Esophagus squamous epithelium (tissue), 5 donors: Measurements from ENCODE around the gene KCTD1. TPM values are rescaled to one million over a fixed set of nuclear protein-coding genes. Genes with fewer than 3 reads are reported as not detected.

ENCODE experiments used
- DNase-seq: peaks from one replicate; lab custom pipeline; 2025; lab: John Stamatoyannopoulos, UW
- H3K27ac ChIP-seq, 4 donors: fragments of 200-600 bp; sonication (generic); one replicate each; pipeline ENCODE4 v1.5.1; 2016 to 2019; ENCODE audit warnings: mild to moderate bottlenecking in 1 of 4
- H3K27me3 ChIP-seq, 4 donors: fragments of 200-600 bp; sonication (generic); 1 replicate in 3 of 4; 2 replicates in 1 of 4; pipeline versions ENCODE4 v1.5.1 to v1.6.0; 2017 to 2021; ENCODE audit warnings: antibody characterized with exemption in 1 of 4
- H3K36me3 ChIP-seq, 3 donors: fragments of 200-600 bp; sonication (generic); one replicate each; pipeline ENCODE4 v1.5.1; 2016 to 2019
- H3K4me1 ChIP-seq, 3 donors: fragments of 200-600 bp; sonication (generic); one replicate each; pipeline ENCODE4 v1.5.1; 2017 to 2019
- H3K4me3 ChIP-seq, 4 donors: fragments of 200-600 bp; sonication (generic); 1 replicate in 3 of 4; 2 replicates in 1 of 4; pipeline ENCODE4 v1.5.1; 2016 to 2019; ENCODE audit warnings: mild to moderate bottlenecking in 2 of 4, moderate library complexity in 1 of 4
- H3K9me3 ChIP-seq, 3 donors: fragments of 200-600 bp; sonication (generic); one replicate each; pipeline ENCODE4 v1.5.1; 2016 to 2019
- CTCF ChIP-seq, 6 experiments: fragments of 450-650 bp in 4 of 6; fragments of 200-600 bp in 2 of 6; sonication (generic) in 2 of 6; IDR thresholded peaks; one replicate each; pipeline ENCODE4 v1.5.1; 2016 to 2019; ENCODE audit warnings: antibody characterized with exemption in 6 of 6, mild to moderate bottlenecking in 4 of 6, moderate library complexity in 4 of 6
- POLR2A ChIP-seq, 4 donors: fragments of 450-650 bp; IDR thresholded peaks; one replicate each; pipeline ENCODE4 v1.6.1; 2017; ENCODE audit warnings: antibody characterized with exemption in 4 of 4, mild to moderate bottlenecking in 4 of 4, moderate library complexity in 3 of 4
- WGBS, 2 donors: methylation state at CpG; one replicate each; pipeline ENCODE4 v1.1.5; 2018; 5-methylcytosine and 5-hydroxymethylcytosine counted together
- intact Hi-C: fragments of 100-400 bp; cut with DNase I; formaldehyde crosslinking; loops from one replicate; pipeline ENCODE4 v1.15.0; 2022
- total RNA-seq, 4 donors: library from RNA; depleted of rRNA; stranded (reverse); fragments of >200 nt; gene quantifications; one replicate each; pipeline ENCODE4 v1.1.0, GENCODE V29; 2016
- donor health status: DM: yes; HTN: yes; CAD: no.

KCTD1 gene
- total RNA-seq, 4 donors from 2014 or later = 46.0 to 67.1 (median 56.6) TPM

- no peak overlapping the region for H3K27ac ChIP-seq
- intact Hi-C loops = no loop called here
- TF ChIP-seq CTCF (IDR thresholded peaks at IDR 0.05) (no peak), POLR2A (IDR thresholded peaks at IDR 0.05) (no peak)
- H3K27me3 ChIP-seq = no peaks in the 10 kb centered on the region
- H3K4me1 ChIP-seq = peaks cover 0 to 11% (median 0%) of the 10 kb centered on the region in 3 donors
- H3K4me3 ChIP-seq = no peak overlapping the region
- peaks cover 0 to 12% (median 0%) of the 10 kb centered on the region in 3 donors for H3K36me3 ChIP-seq
- DNase-seq = no peak
- 75 to 81% methylated on average over 3 of the region's 3 CpGs for WGBS, 2 donors
- no peaks in the 10 kb centered on the region for H3K9me3 ChIP-seq
Observed at GRCh38 chr18:26510337-26510736, 38.0 kb downstream of the KCTD1 start.

DNA sequence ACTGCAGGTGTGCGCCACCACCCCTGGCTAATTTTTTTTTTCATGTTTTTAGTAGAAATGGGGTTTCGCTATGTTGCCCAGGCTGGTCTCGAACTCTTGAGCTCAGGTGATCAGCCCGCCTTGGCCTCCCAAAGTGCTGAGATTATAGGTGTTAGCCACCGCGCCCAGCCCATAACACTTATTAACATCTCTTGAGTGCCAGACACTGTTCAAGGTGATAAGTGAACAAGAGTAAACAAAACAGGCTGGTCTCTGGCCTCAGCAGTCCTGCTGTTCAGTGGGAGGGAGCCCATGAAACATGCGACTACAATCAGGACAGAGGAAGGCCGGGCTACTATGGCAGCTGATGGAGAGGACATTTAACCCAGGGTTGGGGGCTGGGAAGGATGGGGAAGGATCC is 42.3 kb downstream of the KCTD1 start:
- no peak for DNase-seq
- Histone ChIP-seq H3K36me3 (peaks cover 0 to 9% (median 0%) of the 10 kb centered on the region in 3 donors), H3K27ac (no peak overlapping the region), H3K9me3 (no peaks in the 10 kb centered on the region), H3K4me1 (peaks cover 0 to 37% (median 0%) of the 10 kb centered on the region in 3 donors), H3K27me3 (no peaks in the 10 kb centered on the region), H3K4me3 (no peak overlapping the region)
- TF ChIP-seq CTCF (IDR thresholded peaks at IDR 0.05) = no peak
- intact Hi-C loops = no loop called here
- WGBS, 2 donors = 85 to 100% methylated on average over 4 to 8 of the region's 8 CpGs

DNA sequence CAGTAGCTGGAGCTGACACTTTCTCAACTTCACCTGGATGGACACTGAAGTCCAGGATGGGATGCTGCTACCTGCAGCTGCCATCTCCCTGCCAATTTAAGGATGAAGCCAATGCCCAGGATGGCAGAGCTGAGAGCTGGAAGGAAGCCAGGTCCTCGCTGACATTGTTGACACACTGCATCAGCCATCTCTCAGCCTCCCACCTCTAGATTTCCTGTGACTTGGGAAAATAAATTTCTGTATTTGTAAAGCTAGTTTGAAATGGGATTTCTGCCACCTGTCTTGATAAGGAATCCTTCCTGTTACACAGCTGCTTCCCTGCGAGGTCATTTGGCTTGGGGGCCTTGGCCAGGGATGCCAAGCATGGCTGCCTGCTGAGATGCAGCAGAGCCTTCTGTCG is 43.5 kb downstream of the KCTD1 start:
- Histone ChIP-seq H3K4me1 (peaks cover 0 to 31% (median 0%) of the 10 kb centered on the region in 3 donors), H3K4me3 (no peak overlapping the region), H3K36me3 (peaks cover 0 to 21% (median 0%) of the 10 kb centered on the region in 3 donors), H3K9me3 (no peaks in the 10 kb centered on the region), H3K27me3 (no peaks in the 10 kb centered on the region), H3K27ac (no peak overlapping the region)
- no peak for DNase-seq
- TF ChIP-seq POLR2A (IDR thresholded peaks at IDR 0.05) (no peak), CTCF (IDR thresholded peaks at IDR 0.05) (no peak)
- intact Hi-C loops = no loop called here
- WGBS, 2 donors = 66% methylated on average over 3 of the region's 3 CpGs

DNA sequence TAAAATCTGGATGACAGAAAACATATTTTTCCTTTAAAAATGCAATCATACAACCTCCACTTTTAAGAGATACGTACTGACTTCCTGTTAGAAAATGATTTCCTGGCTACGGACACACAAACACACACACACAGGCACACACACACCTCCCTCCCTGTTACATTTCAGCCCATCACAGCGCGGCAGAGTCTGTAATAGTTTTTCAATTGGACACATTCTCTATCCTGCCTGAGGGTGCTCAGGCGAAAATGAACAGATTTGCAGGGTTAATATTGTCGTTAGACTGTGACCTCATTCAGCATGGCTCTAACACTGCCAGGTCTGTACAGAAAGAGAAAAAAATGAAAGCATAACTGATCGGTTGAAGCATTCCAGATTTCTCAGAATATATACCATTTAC is 45.0 kb downstream of the KCTD1 start:
- peaks cover 0 to 35% (median 0%) of the 10 kb centered on the region in 3 donors for H3K36me3 ChIP-seq
- no peaks in the 10 kb centered on the region for H3K9me3 ChIP-seq
- H3K4me3 ChIP-seq = no peak overlapping the region
- H3K27ac ChIP-seq = no peak overlapping the region
- no peaks in the 10 kb centered on the region for H3K27me3 ChIP-seq
- no peak for DNase-seq
- WGBS, 2 donors = 36 to 73% methylated on average over 7 of the region's 7 CpGs
- TF ChIP-seq CTCF (IDR thresholded peaks at IDR 0.05) = no peak
- no peak for TF ChIP-seq POLR2A (IDR thresholded peaks at IDR 0.05)
- H3K4me1 ChIP-seq = peaks cover 0 to 30% (median 0%) of the 10 kb centered on the region in 3 donors
- intact Hi-C loops = no loop called here

DNA sequence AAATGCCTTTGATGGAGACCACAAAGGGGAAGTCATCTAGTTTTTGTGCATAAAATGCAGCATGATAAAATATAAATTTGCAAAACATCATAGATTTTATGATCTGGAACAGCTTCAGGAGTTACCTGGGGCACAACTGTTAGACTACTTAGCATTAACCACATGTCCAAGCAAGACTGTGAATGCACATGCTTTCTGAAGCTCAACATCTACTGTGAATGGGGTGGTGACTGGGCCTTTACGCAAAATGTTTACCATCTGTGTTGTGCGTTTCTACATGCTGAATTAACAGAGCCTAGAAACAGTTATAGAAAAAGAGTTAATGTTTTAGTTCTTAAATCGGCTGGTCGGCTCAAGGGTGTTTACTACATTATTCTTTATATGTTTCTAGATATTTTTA is 45.5 kb downstream of the KCTD1 start:
- no peak overlapping the region for H3K4me3 ChIP-seq
- no peak for DNase-seq
- H3K4me1 ChIP-seq = peaks cover 0 to 30% (median 0%) of the 10 kb centered on the region in 3 donors
- TF ChIP-seq CTCF (IDR thresholded peaks at IDR 0.05) = no peak
- TF ChIP-seq POLR2A (IDR thresholded peaks at IDR 0.05) = no peak
- H3K36me3 ChIP-seq = peaks cover 0 to 37% (median 0%) of the 10 kb centered on the region in 3 donors
- no peak overlapping the region for H3K27ac ChIP-seq
- 44 to 71% methylated on average over 4 of the region's 4 CpGs for WGBS, 2 donors
- no peaks in the 10 kb centered on the region for H3K27me3 ChIP-seq
- intact Hi-C loops = no loop called here
- H3K9me3 ChIP-seq = no peaks in the 10 kb centered on the region
